Inflammatory macrophage treated with lipopolysaccharide for 1 hour (primary cell): ENCODE results near the gene FEV.

ENCODE experiments used
- DNase-seq, 2 donors: peaks; one replicate each; pipeline ENCODE4 v3.0.0-alpha.2; 2020 to 2022

The FEV gene

DNA sequence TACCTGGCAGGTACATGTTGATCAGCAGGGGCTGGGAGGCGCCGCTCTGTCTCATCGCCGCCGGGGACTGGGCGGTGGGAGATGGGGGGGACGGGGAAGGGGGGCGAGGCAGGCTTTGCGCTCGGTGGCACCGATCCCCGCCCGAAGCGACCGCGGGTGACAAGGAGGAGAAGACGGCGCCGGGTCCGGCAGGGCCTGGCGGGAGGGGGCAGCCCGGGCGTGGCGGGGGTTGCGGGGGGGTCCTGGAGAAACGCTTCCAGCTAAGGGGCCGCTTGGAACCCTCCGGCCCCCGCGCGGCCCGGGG is at the start of gene FEV:
Gene FEV (minus strand): TSS at position 164 of the 304 bp plus-strand sequence. CDS start 109 bp downstream, at position 55.
- DNase-seq = no peak

DNA sequence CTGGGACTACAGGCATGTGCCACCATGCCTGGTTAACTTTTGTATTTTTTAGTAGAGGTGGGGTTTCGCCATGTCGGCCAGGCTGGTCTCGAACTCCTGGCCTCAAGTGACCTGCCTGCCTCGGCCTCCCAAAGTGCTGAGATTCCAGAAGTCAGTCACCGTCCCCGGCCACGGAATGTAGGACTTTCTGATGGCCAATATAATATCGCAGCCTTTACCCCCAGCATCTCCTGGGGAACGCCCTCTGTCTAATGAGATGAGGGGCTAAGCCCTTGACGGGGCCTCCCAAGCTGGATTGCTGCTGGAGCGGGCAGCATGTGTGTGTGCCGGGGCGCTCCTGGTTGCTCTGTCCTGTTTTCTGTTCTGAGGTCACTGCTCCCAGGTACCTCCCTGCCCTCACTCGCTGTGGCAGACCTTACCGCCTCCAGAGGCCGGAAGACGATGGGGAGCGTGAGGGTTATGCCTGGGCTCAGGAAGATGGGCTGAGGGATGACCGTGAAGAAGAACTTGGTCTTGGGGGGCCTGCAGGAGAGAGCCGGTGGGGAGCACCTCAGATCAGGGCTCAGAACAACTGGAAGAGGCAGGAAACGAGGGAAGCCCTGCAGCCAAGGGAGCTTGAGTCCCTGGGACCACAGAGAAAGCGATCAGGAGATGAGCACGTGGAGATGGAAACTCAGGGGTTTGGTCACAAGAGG is 47.2 kb upstream of the FEV start:
- no peak for DNase-seq

DNA sequence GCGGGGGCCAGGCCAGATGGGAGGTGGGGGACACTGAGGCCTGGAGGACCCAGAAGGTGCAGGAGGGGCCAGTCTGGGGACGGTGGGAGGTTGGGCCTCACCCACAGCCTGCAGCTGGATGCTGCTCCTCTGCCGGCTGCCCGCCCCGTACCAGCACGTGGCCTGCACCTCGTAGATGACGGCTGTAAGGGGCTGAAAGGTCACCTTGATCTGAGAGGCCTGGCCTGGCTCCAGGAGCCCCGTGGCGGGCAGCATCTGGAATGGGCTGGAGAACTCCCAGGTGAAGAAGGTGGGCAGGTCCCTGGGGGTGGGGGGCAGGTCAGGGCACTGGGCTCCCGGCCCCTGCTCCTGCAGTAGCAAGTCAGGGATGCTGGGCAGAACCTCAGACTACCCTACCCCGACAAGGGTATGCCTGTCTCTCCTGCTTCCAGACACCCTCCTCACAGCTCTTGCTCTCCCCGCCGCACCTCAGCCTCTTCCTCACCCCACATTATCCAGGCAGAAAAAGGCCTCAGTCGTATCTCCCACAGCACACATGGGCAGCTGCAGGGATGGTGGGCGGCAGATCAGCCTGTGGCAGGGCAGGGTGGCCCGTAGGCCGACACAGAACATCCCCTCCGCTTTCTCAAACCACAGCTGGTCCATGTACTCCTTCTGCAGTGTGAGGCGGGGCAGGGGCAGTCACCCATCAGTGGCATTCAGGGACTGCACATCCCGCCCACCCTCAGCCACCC is 46.2 kb upstream of the FEV start:
- no peak for DNase-seq

DNA sequence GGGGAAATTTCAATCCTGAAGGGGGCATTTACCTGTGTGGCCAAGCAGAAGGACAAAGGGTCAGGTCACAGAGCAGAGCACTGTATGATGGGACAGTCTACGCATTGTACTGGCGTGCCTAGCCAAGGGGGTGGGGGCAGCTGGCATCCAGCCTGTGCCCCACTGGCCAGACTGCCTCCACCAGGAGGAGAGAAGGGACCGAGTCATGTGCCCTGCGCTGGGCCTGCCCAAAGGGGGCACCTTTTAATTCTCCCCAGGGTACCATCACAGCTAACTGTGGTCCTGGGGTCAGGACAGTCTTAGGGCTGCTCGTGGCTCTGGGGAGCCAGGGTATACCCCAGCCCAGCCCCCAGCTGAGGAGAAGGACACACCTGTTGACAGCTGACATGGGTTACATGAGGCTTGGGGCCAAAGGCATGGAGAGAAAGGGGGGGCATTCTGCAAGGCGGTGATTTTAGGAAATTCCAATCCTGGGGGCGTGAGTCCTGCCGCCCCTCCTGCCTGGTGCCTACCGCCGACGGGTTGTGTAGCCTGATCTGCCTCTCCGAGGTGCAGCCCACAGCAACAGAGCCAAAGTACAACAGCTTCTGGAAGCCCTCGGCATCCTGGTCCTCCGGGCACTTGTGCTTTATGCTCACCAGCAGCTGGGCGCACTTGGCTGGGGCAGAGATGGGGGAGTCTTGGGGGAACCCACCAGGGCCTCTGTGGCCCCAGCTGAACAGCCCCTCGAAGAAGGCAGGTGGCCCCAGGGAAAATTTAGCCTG is 45.4 kb upstream of the FEV start:
- no peak for DNase-seq

DNA sequence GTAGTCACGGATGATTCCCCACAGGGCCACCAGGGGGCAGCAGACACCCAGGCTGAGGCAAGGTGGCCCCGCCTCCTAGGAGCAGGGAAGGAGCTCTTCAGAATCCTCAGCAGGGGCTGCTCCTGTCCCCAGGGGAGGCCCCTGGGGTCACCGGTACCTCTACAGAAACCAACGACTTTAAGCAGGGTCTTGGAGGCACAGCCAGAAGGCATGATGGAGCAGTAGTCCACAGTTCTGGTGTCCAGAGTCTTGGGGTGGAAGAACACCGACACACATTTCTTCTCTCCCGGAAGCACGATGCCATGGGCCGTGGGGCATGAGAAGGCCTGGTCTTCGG is 44.8 kb upstream of the FEV start:
- peak; percentile 47 to 88 for DNase-seq

DNA sequence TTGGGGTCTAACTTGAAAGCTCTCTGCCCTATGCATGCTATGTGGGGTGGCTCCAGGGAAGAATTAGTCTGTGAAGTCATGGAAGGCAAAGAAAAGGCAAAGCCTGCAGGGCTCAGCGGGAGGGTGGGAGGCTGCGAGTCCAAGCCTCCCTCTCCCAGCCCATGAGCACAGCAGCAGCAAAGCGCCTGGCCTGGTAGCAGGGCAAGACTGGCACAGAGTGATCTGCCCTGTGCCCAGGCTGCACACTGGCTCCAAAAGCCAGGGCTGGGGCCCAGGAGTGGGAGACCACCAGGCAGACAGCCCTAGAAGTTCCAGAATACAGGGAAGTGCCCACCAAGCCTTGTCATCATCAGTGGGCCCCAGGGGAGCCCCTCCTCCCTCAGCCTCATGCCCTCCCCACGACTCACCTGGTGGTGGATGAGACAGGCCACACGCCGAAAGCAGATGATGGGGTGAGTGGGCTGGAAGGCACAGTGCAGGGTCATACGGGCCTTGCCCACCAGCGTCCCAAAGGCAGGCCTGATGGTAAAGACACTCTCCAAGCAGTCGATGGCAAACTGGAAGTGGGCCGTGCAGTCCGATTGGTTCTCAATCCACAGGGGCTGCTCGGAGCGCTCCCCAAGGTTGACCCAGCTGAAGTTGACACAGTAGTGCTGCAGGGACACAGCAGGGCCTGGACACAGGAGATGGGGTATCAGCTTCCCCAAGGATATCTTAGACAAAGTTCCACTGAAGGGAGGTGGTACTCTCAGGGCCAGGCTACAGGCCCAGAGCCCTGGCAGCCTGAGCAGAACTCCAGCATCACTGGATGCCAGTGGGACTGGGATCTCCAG is 44.2 kb upstream of the FEV start:
- no peak for DNase-seq

DNA sequence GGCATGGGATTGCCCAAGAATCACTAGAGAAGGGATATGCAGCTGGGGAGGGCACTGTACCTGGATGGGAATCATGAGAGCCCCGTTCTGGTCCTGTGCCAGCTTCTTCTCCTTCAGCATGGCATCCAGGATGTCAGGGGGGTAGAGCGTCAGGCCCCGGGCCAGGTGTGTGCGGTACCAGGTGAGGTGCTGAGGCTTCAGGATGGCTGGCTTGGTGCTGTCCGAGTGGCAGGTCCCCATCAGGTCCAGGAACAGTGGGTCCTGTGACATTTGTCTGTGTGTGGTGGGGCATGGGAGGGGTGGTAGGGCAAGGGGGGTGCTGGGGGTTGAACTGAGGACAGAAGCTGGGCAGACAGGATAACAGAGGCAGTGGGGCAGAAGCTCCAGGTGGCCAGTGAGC is 43.2 kb upstream of the FEV start:
- no peak for DNase-seq

DNA sequence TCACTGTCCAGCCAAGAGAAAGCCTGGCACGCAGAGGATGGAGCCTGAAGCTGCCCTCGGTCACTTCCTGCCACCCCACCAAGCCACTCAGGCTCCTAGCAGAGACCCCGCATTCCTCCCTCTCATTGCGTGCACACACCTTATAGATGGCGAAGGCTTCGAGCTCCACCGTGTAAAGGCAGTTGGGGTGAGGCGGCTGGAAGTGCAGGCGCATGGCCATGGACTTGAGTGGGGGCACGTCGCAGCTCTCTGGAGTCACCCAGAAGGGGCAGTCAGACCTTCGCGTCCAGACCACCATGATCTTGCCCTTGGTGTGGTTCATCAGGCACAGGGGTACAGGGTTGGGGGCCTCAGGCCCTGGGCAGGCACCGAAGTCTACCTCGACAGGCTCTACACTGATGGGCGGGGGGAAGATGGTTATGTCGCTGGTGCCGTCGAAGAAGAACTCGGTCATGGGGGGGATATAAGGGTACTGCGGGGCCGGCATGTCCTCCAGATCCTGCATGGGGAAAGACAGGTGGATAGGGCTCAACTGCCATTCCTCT is 42.6 kb upstream of the FEV start:
- DNase-seq = no peak

DNA sequence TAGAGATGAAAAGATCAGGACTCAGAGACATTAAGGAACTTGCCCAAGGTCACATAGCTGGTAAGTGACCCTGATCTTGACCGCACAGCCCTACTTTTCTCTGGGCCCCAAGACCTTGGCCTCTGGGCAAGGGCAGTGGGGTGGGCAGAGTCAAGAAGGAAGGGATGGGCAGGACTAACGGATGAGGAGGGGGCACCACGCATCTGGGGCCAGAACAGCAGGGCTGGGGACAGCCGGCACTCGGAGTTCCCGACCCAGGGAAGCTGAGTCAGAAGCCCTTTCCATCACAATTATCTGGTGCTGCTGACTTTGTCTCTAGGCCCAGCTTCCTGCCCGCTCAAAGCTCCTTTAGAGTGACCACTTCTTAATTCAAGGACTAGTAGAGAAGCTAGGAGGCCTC is 42.0 kb upstream of the FEV start:
- DNase-seq = no peak

DNA sequence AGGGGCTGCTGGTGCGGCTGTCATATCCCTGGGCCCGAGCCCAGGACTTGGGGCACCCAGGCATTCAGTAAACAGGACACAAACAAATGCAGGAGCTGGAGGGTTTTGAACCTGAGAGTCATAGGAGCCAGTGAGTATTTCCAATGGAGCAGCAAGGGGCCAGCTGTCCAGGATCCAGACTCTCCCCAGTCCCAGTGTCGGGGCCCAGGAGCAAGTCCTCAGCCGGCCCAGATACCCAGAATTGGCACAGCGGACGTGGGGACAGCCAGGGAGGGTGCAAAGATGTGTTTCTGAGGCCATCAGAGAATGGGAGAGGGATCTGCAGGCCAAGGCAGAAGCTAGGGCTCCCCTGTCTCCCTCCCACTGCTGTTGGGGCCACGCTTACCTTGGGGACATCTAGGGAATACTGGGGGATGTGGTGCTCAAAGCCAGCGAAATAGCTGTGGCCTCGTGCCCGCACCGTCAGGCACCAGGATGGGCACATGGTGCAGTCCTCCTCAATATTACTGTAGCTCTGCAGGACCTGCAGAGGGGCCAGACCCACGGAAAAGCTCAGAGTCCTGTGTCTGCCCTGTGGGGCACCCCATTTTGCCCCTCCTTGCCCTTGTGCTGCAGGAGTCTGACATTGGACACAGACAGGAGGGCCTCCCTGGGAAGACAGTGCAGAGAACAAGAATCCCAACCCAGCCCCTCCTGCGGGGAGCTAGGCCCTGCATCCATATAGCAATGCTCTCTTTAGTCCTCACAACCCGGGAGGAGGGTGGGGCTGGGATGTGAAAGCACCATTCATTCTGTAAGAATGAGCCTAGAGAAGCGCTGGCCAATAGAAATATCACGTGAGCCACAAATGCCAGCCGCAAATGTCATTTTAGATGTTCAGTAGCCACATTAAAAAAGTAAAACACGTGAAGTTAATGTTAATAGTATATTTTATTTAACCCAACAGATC is 40.9 kb upstream of the FEV start:
- no peak for DNase-seq

DNA sequence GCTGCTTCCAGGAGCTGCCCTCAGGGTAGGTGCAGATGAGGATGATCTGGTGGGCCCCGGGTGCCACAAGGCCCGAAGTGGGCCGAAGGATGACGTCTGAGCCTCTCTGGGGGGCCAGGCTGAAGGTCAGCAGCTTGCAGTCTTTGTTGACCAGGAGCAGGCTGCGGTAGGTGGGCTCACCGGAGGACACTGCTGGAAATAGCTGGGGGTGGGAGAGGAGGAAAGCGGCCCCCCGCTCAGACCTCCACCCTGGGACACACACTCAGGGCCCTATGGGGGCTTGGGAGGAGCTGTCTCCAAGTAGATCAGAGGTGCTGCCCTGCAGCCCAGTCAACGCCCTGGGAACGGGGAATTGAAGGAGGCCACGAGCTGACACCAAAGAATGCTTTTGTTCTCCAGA is 39.1 kb upstream of the FEV start:
- no peak for DNase-seq

DNA sequence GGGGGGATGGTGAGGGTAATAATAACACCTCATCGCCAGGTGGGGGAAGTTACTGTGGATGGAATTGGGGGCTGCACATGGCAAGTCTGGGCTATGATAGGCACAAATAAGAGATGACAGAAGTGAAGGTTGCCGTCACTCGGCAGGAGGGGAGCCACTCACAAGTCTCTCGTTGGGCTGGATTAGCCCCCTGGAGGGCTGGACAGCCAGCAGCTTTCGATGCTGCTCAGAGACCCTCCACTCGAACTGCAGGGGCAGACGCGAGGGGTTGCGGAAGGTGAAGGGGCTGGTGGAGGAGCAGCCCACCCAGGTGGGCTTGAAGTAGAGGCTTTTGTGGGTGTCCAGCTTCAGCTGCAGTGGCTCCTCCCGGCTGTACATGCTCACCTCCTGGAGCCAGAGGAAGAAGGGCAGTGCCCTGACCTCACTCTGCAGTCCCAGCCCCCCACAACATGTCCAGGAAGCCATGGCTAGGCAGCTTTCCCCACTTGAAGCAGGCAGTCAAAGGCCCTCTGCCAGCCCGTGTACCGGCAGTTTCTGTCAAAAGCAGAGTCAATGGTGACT is 38.1 kb upstream of the FEV start:
- DNase-seq = no peak

DNA sequence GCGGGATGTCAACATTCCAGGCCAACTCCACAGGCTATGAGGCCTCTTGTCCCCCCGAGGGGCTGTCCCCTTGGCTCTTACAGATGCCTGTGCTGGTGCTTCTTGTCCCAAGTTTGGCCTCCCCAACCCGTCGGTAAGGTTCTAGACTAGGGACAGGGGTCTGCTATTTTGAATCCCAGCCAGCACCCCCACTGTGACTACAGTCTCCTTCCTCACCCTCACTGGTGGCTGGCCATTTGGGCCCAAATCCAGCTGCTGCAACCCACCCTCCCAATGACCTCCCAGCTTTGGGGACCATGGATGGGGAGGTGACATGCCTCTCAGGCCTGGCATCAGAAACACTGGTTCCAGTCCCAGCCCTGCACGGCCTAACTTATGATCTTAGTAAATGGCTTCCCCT is 37.6 kb upstream of the FEV start:
- DNase-seq = no peak

DNA sequence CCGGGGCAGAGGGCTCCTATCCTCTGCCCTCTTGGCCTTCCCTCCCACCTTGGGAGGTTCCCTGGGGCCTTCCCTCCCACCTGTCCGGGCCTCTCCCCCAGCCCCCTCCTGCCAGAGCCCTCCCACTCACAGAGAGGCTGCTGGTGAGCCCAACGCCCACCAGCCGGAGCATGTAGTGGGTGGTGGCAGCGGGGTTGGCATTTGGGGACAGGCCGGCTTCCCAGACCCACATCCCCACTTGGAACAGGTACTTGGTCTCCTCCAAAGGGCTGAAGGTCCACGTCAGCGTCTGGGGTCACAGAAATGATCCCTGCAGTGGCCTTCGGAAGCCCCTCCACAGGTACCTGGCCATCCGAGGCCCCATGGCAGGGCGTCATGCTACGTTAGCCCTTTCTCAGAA is 37.1 kb upstream of the FEV start:
- no peak for DNase-seq

DNA sequence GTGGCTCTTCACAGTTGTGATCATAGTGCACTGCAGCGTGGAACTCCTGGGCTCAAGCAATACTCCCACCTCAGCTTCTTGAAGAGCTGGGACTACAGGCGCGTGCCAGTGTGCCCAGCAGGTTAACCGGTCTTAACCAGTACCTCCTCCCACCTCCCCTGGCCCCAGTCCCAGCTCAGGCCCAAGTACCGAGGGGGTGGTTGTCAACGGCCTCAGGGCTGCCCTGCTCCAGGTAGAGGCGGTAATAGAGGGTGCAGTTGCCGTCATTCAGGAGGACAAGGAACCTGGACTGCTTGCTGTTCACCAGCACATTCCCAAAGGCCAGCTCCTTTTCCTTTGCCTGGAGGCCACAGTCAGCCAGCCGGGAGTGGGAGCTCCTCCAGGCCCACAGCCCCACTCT is 36.6 kb upstream of the FEV start:
- DNase-seq = no peak

DNA sequence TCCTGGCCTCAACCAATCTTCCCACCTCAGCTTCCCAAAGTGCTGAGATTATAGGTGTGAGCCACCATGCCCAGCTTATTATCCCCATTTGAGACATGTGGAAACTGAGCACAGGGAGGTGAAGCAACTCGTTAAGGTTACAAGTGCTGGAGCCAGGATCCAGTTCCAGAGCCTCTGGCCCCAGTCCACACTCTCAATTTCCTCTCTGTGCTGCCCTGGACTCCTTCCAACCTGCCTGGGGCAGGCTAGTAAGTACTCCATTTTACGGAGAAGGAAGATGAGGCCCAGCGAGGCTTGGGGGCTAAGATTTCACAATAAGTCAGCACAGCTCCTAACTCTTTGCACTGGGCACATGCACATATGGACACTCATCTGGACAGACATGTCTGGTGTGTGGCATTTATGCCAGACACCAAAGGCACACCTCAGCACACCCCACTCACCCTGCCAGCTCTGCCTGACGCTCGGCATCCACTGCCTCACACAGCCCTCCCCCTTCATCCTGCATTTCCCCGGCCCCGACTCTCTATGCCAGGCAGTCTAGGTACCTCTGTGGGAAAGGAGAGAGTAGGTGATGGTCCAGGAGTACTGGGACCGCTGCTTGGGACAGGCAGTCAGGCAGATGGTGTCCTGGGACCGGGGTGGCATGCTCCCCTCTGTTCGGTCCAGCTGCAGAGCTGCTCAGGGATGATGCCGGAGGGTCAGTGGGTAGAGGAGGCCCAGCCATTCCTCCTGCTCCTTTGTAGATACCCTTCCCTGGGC is 35.8 kb upstream of the FEV start:
- no peak for DNase-seq

DNA sequence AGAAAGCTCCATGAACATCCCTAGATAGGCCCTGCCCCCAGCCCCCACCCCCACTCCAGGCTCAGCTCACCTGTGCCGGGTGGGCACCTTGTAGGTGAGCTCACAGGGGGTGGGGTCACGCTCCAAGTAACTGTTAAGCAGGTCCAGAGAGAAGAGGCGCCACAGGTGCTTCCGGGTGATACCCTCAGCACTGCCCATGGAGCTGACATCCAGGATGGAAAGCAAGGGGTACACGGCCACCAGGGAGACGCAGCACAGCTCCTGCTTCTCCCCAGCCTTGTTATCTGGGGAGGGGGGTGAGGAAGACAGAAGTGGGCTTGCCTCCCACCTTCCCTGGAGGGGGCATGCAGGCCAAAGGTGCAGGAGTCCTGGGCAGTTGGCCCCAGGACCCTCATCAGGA is 34.5 kb upstream of the FEV start:
- DNase-seq = no peak

DNA sequence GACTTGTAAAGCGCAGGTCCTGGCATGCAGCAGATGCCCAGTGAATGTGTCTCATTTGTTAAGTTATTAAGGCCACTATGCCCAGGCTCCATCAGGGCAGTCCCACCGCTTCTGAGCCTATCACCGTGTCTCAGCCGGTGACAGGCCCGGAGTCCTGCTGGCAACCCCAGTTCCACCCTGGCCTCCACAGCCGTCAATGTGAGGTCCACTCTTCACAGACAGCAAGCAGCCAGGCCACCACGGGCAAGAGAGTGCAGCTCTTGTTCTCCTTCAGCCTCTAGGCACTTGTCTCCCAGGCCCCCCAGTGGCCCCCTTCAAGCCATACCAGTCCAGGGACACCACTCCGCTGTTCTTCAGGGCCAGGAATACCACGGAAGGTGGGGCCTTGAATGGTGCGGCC is 33.7 kb upstream of the FEV start:
- no peak for DNase-seq

DNA sequence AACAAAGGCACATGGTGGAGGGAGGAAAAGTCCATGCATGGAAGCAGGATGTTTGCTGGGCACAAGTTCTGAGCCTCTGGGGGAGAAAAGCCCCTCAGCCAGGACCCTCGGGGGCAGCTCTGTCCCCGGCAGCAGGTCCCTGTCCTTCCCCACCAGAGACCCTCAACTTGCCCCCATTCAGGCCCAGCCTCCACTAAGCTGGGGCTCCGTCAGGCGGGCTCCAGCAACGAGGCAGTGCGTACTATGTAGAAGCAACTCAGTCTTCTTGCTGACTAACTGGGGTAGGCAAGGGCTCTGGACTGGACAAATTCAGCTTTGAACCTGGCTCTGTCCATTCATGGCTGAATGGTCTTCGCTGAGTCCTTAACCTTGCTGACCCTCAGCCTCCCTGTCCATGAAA is 33.3 kb upstream of the FEV start:
- DNase-seq = no peak

DNA sequence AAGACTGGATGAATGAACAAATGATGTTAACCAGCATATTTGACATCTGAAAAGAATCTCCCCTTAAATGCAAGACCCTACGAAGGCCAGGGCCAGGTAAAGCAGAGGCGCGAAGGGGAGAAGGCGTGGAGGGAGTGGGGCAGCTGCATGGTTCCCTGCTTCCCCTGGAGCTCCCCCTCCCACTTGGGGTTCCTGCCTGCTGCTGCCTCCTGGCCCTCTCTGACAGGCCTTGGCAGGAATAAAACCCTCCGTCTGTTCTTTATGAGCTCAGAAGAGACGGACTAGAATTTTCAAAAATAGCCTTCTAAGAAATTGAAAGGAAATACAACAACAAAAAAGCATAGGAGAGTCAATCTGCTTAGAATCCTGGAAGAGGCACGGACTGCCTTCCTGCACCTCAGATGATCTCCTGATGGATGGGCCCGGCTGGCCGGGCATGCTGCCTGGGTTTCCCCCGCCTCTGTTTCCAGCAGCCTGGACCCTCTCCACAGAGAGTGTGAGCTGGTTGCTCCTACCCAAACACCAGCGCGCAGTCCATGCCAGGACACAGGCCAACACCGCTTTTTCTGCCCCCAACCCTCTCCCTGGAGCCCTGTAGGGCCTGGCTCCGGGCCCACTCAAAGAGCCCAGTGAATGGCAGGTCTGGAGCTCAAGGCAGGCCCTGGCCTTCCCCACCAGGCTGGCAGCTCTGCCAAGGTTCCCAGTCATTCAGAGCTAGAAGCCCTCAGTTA is 32.4 kb upstream of the FEV start:
- no peak for DNase-seq
